SW 1271 (cell line): ENCODE results near the gene ZNF557.

Experiments
- DNase-seq, 2 experiments: peaks; one replicate each; lab custom pipeline; 2025; lab: John Stamatoyannopoulos, UW

Gene ZNF557

DNA sequence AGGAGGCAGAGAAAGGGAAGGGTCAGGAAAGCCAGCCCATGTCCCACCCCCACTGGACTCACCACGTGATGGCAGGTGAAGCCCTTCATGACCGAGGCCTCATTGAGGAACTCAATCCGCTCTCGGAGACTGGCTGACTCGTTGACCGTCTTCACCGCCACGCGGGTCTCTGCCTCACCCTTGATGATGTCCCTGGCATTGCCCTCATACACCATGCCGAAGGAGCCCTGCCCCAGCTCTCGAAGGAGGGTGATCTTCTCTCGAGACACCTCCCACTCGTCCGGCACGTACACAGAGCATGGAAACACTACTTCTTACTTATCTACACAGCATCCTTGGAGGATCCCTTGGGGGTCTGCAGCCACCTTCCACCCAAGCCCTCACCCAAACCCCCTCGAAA is 55.7 kb downstream of the ZNF557 start:
- no peak for DNase-seq

DNA sequence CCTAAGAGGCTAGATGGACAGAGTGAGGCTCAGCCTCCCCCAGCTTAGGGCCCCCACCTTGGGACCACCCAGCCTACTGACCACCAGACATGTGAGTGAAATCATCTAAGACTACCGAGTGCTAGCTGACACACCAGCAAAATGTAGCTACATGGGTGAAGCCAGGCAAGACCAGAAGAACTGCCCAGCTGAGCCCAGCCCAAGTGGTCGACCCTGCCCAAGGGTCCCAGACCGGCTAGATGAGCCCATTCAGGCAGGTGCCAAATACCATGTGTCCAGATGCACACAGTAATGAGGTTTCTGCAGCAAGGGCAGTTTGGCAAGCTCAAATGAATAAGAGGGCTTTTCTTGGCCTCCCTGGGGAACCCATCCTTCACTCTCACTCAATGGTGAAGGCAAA is 56.6 kb downstream of the ZNF557 start:
- DNase-seq, result no peak

DNA sequence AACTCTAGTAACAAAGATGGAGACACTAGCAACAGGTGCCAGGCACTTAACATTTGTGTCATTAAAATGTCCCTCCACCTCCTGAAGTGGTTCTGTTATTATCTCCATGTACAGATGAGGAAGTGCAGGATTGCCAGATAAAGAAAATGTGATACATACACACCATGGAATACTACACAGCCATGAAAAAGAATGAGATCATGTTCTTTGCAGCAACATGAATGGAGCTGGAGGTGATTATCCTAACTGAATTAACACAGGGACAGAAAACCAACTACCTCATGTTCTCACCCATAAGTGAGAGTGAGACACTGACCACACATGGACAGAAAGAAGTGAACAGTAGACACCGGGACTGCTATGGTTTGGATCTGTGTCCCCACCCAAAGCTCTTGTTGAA is 60.5 kb downstream of the ZNF557 start:
- DNase-seq, result no peak

DNA sequence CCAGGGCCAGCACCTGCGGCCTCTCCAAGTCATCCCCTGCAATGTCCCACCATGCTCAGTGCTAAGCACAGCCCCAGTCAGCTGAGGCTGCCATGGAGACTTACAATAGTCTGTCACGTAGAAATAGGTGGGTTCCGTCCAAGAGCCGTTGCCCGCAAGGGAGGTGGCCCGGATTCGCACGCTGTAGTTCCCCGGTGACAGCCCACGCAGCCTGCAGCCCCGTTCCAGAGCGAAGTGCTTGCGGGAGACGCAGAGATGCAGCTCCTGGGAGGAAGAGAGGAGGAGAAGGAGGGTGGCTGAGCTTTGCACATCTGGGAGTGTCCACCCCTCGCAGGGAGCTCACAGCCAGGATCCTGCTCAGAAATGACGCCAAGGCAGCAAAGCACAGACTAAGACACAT is 62.6 kb downstream of the ZNF557 start:
- no peak for DNase-seq

DNA sequence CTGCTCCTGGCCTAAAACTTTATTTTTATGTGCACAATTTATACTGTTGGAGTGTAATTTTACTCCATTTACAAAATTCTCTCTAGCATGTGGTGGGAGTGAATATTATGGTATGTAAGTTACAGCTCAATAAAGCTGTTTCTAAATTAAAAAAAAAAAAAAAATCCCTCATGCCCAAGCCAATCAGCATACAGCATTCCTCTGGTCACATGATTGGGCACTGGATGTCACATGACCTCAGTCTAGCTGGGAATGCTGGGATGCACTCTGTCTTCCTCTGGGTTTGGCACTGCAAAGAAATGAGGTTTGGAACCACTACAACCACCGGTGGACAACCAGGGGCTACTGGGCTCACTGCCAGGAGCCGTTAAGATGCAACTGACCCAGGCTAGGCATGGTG is 67.6 kb downstream of the ZNF557 start:
- DNase-seq, result no peak
